Central memory CD8-positive, alpha-beta T cell (primary cell): ENCODE data around the gene KCNJ11.

ENCODE experiments used
- ATAC-seq: fragments of 150-1000 bp; cut with Tn5 transposase; replicated peaks from 2 replicates; pipeline ENCODE4 v1.10.0; 2022; ENCODE audit warnings: mild to moderate bottlenecking, moderate FRiP score, moderate number of reproducible peaks; ENCODE audit not compliant: poor library complexity, severe bottlenecking; ENCODE audit errors: extremely low read depth
- DNase-seq, 2 donors: peaks; one replicate each; pipeline ENCODE4 v3.0.0; 2021; ENCODE audit warnings: low spot score in 2 of 2
- H3K27ac Mint-ChIP-seq: one replicate; pipeline ENCODE4 v1.8.0; 2022; ENCODE audit warnings: low read depth, mild to moderate bottlenecking, moderate library complexity, mixed read lengths
- H3K27me3 Mint-ChIP-seq: one replicate; pipeline ENCODE4 v1.8.0; 2022; ENCODE audit warnings: mixed read lengths
- H3K36me3 Mint-ChIP-seq: one replicate; pipeline ENCODE4 v1.8.0; 2022; ENCODE audit warnings: mild to moderate bottlenecking, moderate library complexity, mixed read lengths; ENCODE audit not compliant: insufficient read depth
- H3K4me1 Mint-ChIP-seq: one replicate; pipeline ENCODE4 v1.8.0; 2022; ENCODE audit warnings: mixed read lengths
- H3K4me3 Mint-ChIP-seq: one replicate; pipeline ENCODE4 v1.8.0; 2022; ENCODE audit warnings: mild to moderate bottlenecking, moderate library complexity, mixed read lengths
- H3K9me3 Mint-ChIP-seq: one replicate; pipeline ENCODE4 v1.8.0; 2022; ENCODE audit warnings: mixed read lengths

The KCNJ11 gene

GRCh38 chr11:17354601-17354991 is 33.9 kb downstream of the KCNJ11 start:
- ATAC-seq: no peak
- Mint-ChIP-seq H3K27ac (peak overlapping the region; percentile 96), H3K36me3 (peaks cover 16% of the 10 kb centered on the region), H3K4me1 (peaks cover 34% of the 10 kb centered on the region), H3K4me3 (peak overlapping the region; percentile 88), H3K9me3 (no peaks in the 10 kb centered on the region), H3K27me3 (no peaks in the 10 kb centered on the region)
- DNase-seq: peak; percentile 27 to 48

- peaks cover 34% of the 10 kb centered on the region for H3K4me1 Mint-ChIP-seq
- no peaks in the 10 kb centered on the region for H3K9me3 Mint-ChIP-seq
- DNase-seq (no peak), ATAC-seq (no peak)
- H3K27ac Mint-ChIP-seq: peak overlapping the region; percentile 96
- peak overlapping the region; percentile 88 for H3K4me3 Mint-ChIP-seq
- peaks cover 16% of the 10 kb centered on the region for H3K36me3 Mint-ChIP-seq
- H3K27me3 Mint-ChIP-seq: no peaks in the 10 kb centered on the region
These were observed 34.4 kb downstream of the KCNJ11 start for GRCh38 chr11:17353821-17354600.

- Mint-ChIP-seq H3K27ac (peak overlapping the region; percentile 96), H3K4me3 (peak overlapping the region; percentile 88), H3K36me3 (peaks cover 16% of the 10 kb centered on the region), H3K9me3 (no peaks in the 10 kb centered on the region), H3K4me1 (peaks cover 34% of the 10 kb centered on the region), H3K27me3 (no peaks in the 10 kb centered on the region)
- peak; percentile 16 to 19 for DNase-seq
- ATAC-seq: peak; percentile 44
These were observed 35.3 kb downstream of the KCNJ11 start for GRCh38 chr11:17352950-17353820.

GRCh38 chr11:17351510-17352176 is 36.8 kb downstream of the KCNJ11 start, which contains the start of gene NCR3LG1:
Gene NCR3LG1 (plus strand): TSS chr11:17351800. CDS start chr11:17351970, 170 bp downstream.
- ATAC-seq (peak; percentile 70), DNase-seq (peak; percentile 46 to 49)
- H3K27me3 Mint-ChIP-seq: no peaks in the 10 kb centered on the region
- peak within 1 kb of the TSS; percentile 88 for H3K4me3 Mint-ChIP-seq
- H3K9me3 Mint-ChIP-seq: no peaks in the 10 kb centered on the region
- peaks cover 16% of the 10 kb centered on the region for H3K36me3 Mint-ChIP-seq
- H3K4me1 Mint-ChIP-seq: peaks cover 34% of the 10 kb centered on the region
- H3K27ac Mint-ChIP-seq: peak within 1 kb of the TSS; percentile 96

GRCh38 chr11:17351172-17351509 is 37.3 kb downstream of the KCNJ11 start:
- peak overlapping the region; percentile 96 for H3K27ac Mint-ChIP-seq
- H3K27me3 Mint-ChIP-seq: no peaks in the 10 kb centered on the region
- no peak for ATAC-seq
- no peak for DNase-seq
- peaks cover 16% of the 10 kb centered on the region for H3K36me3 Mint-ChIP-seq
- peak overlapping the region; percentile 88 for H3K4me3 Mint-ChIP-seq
- H3K4me1 Mint-ChIP-seq: peaks cover 34% of the 10 kb centered on the region
- no peaks in the 10 kb centered on the region for H3K9me3 Mint-ChIP-seq

GRCh38 chr11:17350455-17351171 is 37.8 kb downstream of the KCNJ11 start:
- H3K27ac Mint-ChIP-seq: peak overlapping the region; percentile 96
- peak overlapping the region; percentile 88 for H3K4me3 Mint-ChIP-seq
- H3K36me3 Mint-ChIP-seq: peaks cover 16% of the 10 kb centered on the region
- DNase-seq (no peak), ATAC-seq (no peak)
- no peaks in the 10 kb centered on the region for H3K27me3 Mint-ChIP-seq
- no peaks in the 10 kb centered on the region for H3K9me3 Mint-ChIP-seq
- H3K4me1 Mint-ChIP-seq: peaks cover 34% of the 10 kb centered on the region

- H3K27me3 Mint-ChIP-seq: no peaks in the 10 kb centered on the region
- peaks cover 15% of the 10 kb centered on the region for H3K4me1 Mint-ChIP-seq
- no peak overlapping the region for H3K4me3 Mint-ChIP-seq
- ATAC-seq (no peak), DNase-seq (no peak)
- peaks cover 6% of the 10 kb centered on the region for H3K36me3 Mint-ChIP-seq
- H3K27ac Mint-ChIP-seq: no peak overlapping the region
- H3K9me3 Mint-ChIP-seq: no peaks in the 10 kb centered on the region
These were observed 40.8 kb downstream of the KCNJ11 start for GRCh38 chr11:17347676-17348075.

GRCh38 chr11:17343907-17344306 is 44.6 kb downstream of the KCNJ11 start:
- Mint-ChIP-seq H3K36me3 (peaks cover 2% of the 10 kb centered on the region), H3K4me3 (no peak overlapping the region), H3K27me3 (no peaks in the 10 kb centered on the region), H3K9me3 (no peaks in the 10 kb centered on the region), H3K27ac (no peak overlapping the region), H3K4me1 (no peaks in the 10 kb centered on the region)
- no peak for DNase-seq
- ATAC-seq: no peak

- H3K4me1 Mint-ChIP-seq: no peaks in the 10 kb centered on the region
- peak overlapping the region; percentile 29 for H3K27ac Mint-ChIP-seq
- H3K36me3 Mint-ChIP-seq: peaks cover 4% of the 10 kb centered on the region
- ATAC-seq: no peak
- H3K4me3 Mint-ChIP-seq: no peak overlapping the region
- no peaks in the 10 kb centered on the region for H3K27me3 Mint-ChIP-seq
- no peak for DNase-seq
- no peaks in the 10 kb centered on the region for H3K9me3 Mint-ChIP-seq
These were observed 45.2 kb downstream of the KCNJ11 start for GRCh38 chr11:17343257-17343656.
